HepG2 (cell line): ENCODE measurements around the gene NINL. TPM values are rescaled to one million over a fixed set of nuclear protein-coding genes. Genes with fewer than 3 reads are reported as not detected.

Source experiments
- ARHGAP35 ChIP-seq: sonication (generic); formaldehyde crosslinking; IDR thresholded peaks from 2 replicates; pipeline ENCODE4 v1.9.0; 2022; ENCODE audit warnings: mild to moderate bottlenecking, inconsistent platforms, moderate library complexity, missing genetic modification reagents, borderline replicate concordance
- ARNTL ChIP-seq: sonication (generic); formaldehyde crosslinking; IDR thresholded peaks from 2 replicates; pipeline ENCODE4 v1.4.0; 2020; ENCODE audit warnings: mild to moderate bottlenecking, missing genetic modification reagents
- BCL6 ChIP-seq: IDR thresholded peaks from 2 replicates; pipeline ENCODE4 v1.6.1; 2016; ENCODE audit warnings: missing genetic modification reagents, missing compliant biosample characterization
- CBX2 ChIP-seq, 2 experiments: fragments of 200-600 bp in 1 of 2; sonication (generic); formaldehyde crosslinking in 1 of 2; IDR thresholded peaks; 2 replicates each; pipeline versions ENCODE4 v1.7.0 to v1.8.1; 2018 to 2022; ENCODE audit warnings: low read depth in 2 of 2, low read length in 1 of 2, mild to moderate bottlenecking in 1 of 2, missing genetic modification reagents in 1 of 2
- CENPT ChIP-seq: sonication (generic); formaldehyde crosslinking; IDR thresholded peaks from 2 replicates; pipeline ENCODE4 v1.8.0; 2022; ENCODE audit warnings: low read depth, mild to moderate bottlenecking, moderate library complexity, missing genetic modification reagents
- CREB1 ChIP-seq, 2 experiments: fragments of 450-650 bp in 1 of 2; IDR thresholded peaks; 2 replicates each; pipeline ENCODE4 v1.6.1; 2016 to 2017; ENCODE audit warnings: control low read depth in 1 of 2, mild to moderate bottlenecking in 1 of 2, missing compliant biosample characterization in 1 of 2, missing genetic modification characterization in 1 of 2
- KDM1A ChIP-seq: IDR thresholded peaks from 2 replicates; pipeline ENCODE4 v1.6.1; 2016; ENCODE audit warnings: missing compliant biosample characterization
- MEF2D ChIP-seq: sonication (generic); formaldehyde crosslinking; IDR thresholded peaks from 2 replicates; pipeline ENCODE4 v1.5.1; 2020; ENCODE audit warnings: mild to moderate bottlenecking, missing genetic modification reagents
- ZBTB7A ChIP-seq: sonication (generic); formaldehyde crosslinking; IDR thresholded peaks from 2 replicates; pipeline ENCODE4 v1.8.0; 2022; ENCODE audit warnings: mild to moderate bottlenecking, missing genetic modification reagents
- ZNF335 ChIP-seq: sonication (generic); formaldehyde crosslinking; IDR thresholded peaks from 2 replicates; pipeline ENCODE4 v1.4.0; 2020; ENCODE audit warnings: missing genetic modification reagents
- ZNF510 ChIP-seq: sonication (generic); formaldehyde crosslinking; IDR thresholded peaks from 2 replicates; pipeline ENCODE4 v1.4.0; 2020; ENCODE audit warnings: low read depth, mild to moderate bottlenecking, missing genetic modification reagents
- ZNF550 ChIP-seq: sonication (generic); formaldehyde crosslinking; IDR thresholded peaks from 2 replicates; pipeline ENCODE4 v1.4.0; 2020; ENCODE audit warnings: mild to moderate bottlenecking, missing genetic modification reagents, borderline replicate concordance
- ZNF580 ChIP-seq: IDR thresholded peaks from 2 replicates; pipeline ENCODE4 v1.6.1; 2016; ENCODE audit warnings: low read depth, borderline replicate concordance
- ZNF766 ChIP-seq: sonication (generic); formaldehyde crosslinking; IDR thresholded peaks from 2 replicates; pipeline ENCODE4 v1.5.0; 2020; ENCODE audit warnings: missing genetic modification reagents, borderline replicate concordance
- polyA plus RNA-seq, 8 experiments: library from polyadenylated mRNA; depleted of rRNA in 3 of 8; stranded (reverse) in 7 of 8; unstranded in 1 of 8; fragments of >200 nt; fragmentation: Illumina TruSeq in 4 of 8; extraction: Trizol in 4 of 8; gene quantifications; 2 replicates each; pipeline versions ENCODE4 v1.2.1 to v1.2.3, GENCODE V29; 2011 to 2016; ENCODE audit warnings: low read depth in 4 of 8, missing spikeins in 1 of 8, mixed read lengths in 1 of 8; ENCODE audit not compliant: insufficient read depth in 1 of 8
- total RNA-seq, 5 experiments: library from RNA; depleted of rRNA; stranded (reverse); fragments of >200 nt; fragmentation: Illumina TruSeq; extraction: Trizol; gene quantifications; 2 replicates each; pipeline ENCODE4 v1.2.3, GENCODE V29; 2016; ENCODE audit warnings: low read depth in 1 of 5
- TF ChIP-seq, protein P1 (sequence below): sonication (generic); formaldehyde crosslinking; conservative IDR thresholded peaks from 2 replicates; pipeline ENCODE4 v1.8.1; 2023; ENCODE audit warnings: missing genetic modification reagents
- TF ChIP-seq, protein P2 (sequence below): sonication (generic); formaldehyde crosslinking; IDR thresholded peaks from 2 replicates; pipeline ENCODE4 v1.4.0; 2020; ENCODE audit warnings: missing genetic modification reagents
- TF ChIP-seq, protein P3 (sequence below): sonication (generic); formaldehyde crosslinking; IDR thresholded peaks from 2 replicates; pipeline ENCODE4 v1.4.0; 2020; ENCODE audit warnings: missing genetic modification reagents
- TF ChIP-seq, protein P4 (sequence below): sonication (generic); formaldehyde crosslinking; IDR thresholded peaks from 2 replicates; pipeline ENCODE4 v1.5.1; 2020; ENCODE audit warnings: mild to moderate bottlenecking, missing genetic modification reagents, moderate library complexity
- TF ChIP-seq, protein P5 (sequence below), 2 experiments: sonication (generic) in 1 of 2; formaldehyde crosslinking in 1 of 2; IDR thresholded peaks; 2 replicates each; pipeline versions ENCODE4 v1.4.0 to v1.6.1; 2018 to 2020; ENCODE audit warnings: missing genetic modification reagents in 2 of 2, borderline replicate concordance in 1 of 2, low read depth in 1 of 2, mild to moderate bottlenecking in 1 of 2, missing biosample characterization in 1 of 2

NINL gene
- total and polyA plus RNA-seq, 2 of the 13 experiments (the other 11 are each of a cell fraction or from before 2014, with no cell fraction given) = 32.3 to 34.3 TPM

GRCh38 chr20:25579081-25579770, 6.1 kb downstream of the NINL start (continued):
- TF ChIP-seq, protein P1, sequence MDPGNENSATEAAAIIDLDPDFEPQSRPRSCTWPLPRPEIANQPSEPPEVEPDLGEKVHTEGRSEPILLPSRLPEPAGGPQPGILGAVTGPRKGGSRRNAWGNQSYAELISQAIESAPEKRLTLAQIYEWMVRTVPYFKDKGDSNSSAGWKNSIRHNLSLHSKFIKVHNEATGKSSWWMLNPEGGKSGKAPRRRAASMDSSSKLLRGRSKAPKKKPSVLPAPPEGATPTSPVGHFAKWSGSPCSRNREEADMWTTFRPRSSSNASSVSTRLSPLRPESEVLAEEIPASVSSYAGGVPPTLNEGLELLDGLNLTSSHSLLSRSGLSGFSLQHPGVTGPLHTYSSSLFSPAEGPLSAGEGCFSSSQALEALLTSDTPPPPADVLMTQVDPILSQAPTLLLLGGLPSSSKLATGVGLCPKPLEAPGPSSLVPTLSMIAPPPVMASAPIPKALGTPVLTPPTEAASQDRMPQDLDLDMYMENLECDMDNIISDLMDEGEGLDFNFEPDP (CRISPR knock-in tag) = no peak
- TF ChIP-seq CREB1 (IDR thresholded peaks at IDR 0.05) (no peak), CREB1 (CRISPR knock-in tag; IDR thresholded peaks at IDR 0.05) (no peak), ZBTB7A (no peak), MEF2D (CRISPR knock-in tag) (0 out of 2 replicates have a peak, but pooled peaks have one; percentile 52), ZNF580 (CRISPR knock-in tag) (no peak), BCL6 (peak; percentile 66), CBX2 (IDR thresholded peaks at IDR 0.05; ENCODE audit: low read depth, low read length) (no peak), CBX2 (CRISPR knock-in tag; IDR thresholded peaks at IDR 0.05; ENCODE audit: low read depth) (no peak), CENPT (CRISPR knock-in tag) (0 out of 2 replicates have a peak, but pooled peaks have one; percentile 42), ZNF510 (CRISPR knock-in tag) (no peak), KDM1A (CRISPR knock-in tag) (no peak), ZNF335 (CRISPR knock-in tag) (no peak), ZNF766 (CRISPR knock-in tag) (no peak), ARNTL (peak; percentile 52; the same call in 1 of the 2 replicates), ZNF550 (CRISPR knock-in tag) (no peak; the same call in 1 of the 2 replicates), ARHGAP35 (CRISPR knock-in tag) (no peak)
- TF ChIP-seq, protein P2, sequence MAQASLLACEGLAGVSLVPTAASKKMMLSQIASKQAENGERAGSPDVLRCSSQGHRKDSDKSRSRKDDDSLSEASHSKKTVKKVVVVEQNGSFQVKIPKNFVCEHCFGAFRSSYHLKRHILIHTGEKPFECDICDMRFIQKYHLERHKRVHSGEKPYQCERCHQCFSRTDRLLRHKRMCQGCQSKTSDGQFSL (CRISPR knock-in tag) = no peak
- TF ChIP-seq, protein P3, sequence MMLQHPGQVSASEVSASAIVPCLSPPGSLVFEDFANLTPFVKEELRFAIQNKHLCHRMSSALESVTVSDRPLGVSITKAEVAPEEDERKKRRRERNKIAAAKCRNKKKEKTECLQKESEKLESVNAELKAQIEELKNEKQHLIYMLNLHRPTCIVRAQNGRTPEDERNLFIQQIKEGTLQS (CRISPR knock-in tag) = 0 out of 2 replicates have a peak, but pooled peaks have one; percentile 10
- TF ChIP-seq, protein P4, sequence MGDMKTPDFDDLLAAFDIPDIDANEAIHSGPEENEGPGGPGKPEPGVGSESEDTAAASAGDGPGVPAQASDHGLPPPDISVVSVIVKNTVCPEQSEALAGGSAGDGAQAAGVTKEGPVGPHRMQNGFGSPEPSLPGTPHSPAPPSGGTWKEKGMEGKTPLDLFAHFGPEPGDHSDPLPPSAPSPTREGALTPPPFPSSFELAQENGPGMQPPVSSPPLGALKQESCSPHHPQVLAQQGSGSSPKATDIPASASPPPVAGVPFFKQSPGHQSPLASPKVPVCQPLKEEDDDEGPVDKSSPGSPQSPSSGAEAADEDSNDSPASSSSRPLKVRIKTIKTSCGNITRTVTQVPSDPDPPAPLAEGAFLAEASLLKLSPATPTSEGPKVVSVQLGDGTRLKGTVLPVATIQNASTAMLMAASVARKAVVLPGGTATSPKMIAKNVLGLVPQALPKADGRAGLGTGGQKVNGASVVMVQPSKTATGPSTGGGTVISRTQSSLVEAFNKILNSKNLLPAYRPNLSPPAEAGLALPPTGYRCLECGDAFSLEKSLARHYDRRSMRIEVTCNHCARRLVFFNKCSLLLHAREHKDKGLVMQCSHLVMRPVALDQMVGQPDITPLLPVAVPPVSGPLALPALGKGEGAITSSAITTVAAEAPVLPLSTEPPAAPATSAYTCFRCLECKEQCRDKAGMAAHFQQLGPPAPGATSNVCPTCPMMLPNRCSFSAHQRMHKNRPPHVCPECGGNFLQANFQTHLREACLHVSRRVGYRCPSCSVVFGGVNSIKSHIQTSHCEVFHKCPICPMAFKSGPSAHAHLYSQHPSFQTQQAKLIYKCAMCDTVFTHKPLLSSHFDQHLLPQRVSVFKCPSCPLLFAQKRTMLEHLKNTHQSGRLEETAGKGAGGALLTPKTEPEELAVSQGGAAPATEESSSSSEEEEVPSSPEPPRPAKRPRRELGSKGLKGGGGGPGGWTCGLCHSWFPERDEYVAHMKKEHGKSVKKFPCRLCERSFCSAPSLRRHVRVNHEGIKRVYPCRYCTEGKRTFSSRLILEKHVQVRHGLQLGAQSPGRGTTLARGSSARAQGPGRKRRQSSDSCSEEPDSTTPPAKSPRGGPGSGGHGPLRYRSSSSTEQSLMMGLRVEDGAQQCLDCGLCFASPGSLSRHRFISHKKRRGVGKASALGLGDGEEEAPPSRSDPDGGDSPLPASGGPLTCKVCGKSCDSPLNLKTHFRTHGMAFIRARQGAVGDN (CRISPR knock-in tag) = peak; percentile 67
- TF ChIP-seq, protein P5, sequence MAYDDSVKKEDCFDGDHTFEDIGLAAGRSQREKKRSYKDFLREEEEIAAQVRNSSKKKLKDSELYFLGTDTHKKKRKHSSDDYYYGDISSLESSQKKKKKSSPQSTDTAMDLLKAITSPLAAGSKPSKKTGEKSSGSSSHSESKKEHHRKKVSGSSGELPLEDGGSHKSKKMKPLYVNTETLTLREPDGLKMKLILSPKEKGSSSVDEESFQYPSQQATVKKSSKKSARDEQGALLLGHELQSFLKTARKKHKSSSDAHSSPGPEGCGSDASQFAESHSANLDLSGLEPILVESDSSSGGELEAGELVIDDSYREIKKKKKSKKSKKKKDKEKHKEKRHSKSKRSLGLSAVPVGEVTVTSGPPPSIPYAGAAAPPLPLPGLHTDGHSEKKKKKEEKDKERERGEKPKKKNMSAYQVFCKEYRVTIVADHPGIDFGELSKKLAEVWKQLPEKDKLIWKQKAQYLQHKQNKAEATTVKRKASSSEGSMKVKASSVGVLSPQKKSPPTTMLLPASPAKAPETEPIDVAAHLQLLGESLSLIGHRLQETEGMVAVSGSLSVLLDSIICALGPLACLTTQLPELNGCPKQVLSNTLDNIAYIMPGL (CRISPR knock-in tag; IDR thresholded peaks at IDR 0.05; ENCODE audit: borderline replicate concordance in 1 of 2, low read depth in 1 of 2) = 0 out of 4 replicates have a peak, but pooled peaks of 1 of the 2 experiments have one; percentile 38
